ENCODE data around the gene GTF3C4. TPM values are rescaled to one million over a fixed set of nuclear protein-coding genes. Genes with fewer than 3 reads are reported as not detected.

GTF3C4 gene
- total and polyA plus RNA-seq, 2 donors (not counting 1 experiment from before 2014, with no cell fraction given), result 6.8 to 11.4 TPM

GRCh38 chr9:132645306-132645705, 25.0 kb upstream of the GTF3C4 start:
- DNase-seq (ENCODE audit: low read depth in 2 of 2), result no peak
- H3K27me3 ChIP-seq (ENCODE audit: control insufficient read depth, insufficient read depth, low read length), result no peaks in the 10 kb centered on the region
- H3K9me3 ChIP-seq (ENCODE audit: control insufficient read depth, insufficient read depth, low read depth, low read length), result no peaks in the 10 kb centered on the region
- no peak overlapping the region for H3K4me2 ChIP-seq (ENCODE audit: extremely low read depth, insufficient read depth, low read length)
- H2AFZ ChIP-seq (ENCODE audit: low read length), result no peak overlapping the region
- H3K79me2 ChIP-seq (ENCODE audit: control insufficient read depth, insufficient read depth, low read length), result no peaks in the 10 kb centered on the region
- no peaks in the 10 kb centered on the region for H4K20me1 ChIP-seq (ENCODE audit: control insufficient read depth, extremely low read depth, insufficient read depth, low read length)
- TF ChIP-seq EZH2 (IDR thresholded peaks at IDR 0.05; ENCODE audit: low read length, missing control alignments) (no peak), CTCF (conservative IDR thresholded peaks at IDR 0.05 in 1 of 2, IDR thresholded peaks at IDR 0.05 in 1 of 2; ENCODE audit: low read depth in 1 of 2, low read length in 2 of 2) (no peak)
- H3K27ac ChIP-seq (ENCODE audit: insufficient read depth, low read length), result no peak overlapping the region
- H3K4me3 ChIP-seq (replicated peaks in 1 of 4; ENCODE audit: control extremely low read depth in 1 of 4, insufficient read depth in 1 of 4, low read depth in 3 of 4, low read length in 4 of 4), result no peak overlapping the region
- H3K4me1 ChIP-seq (ENCODE audit: control insufficient read depth, extremely low read depth, insufficient read depth, low read length), result peaks cover 12% of the 10 kb centered on the region
- H3K9ac ChIP-seq (ENCODE audit: insufficient read depth, low read length), result no peak overlapping the region
- peaks cover 12% of the 10 kb centered on the region for H3K36me3 ChIP-seq (ENCODE audit: control insufficient read depth, insufficient read depth, low read length)

- no peak overlapping the region for H2AFZ ChIP-seq (ENCODE audit: low read length)
- no peaks in the 10 kb centered on the region for H4K20me1 ChIP-seq (ENCODE audit: control insufficient read depth, extremely low read depth, insufficient read depth, low read length)
- H3K4me1 ChIP-seq (ENCODE audit: control insufficient read depth, extremely low read depth, insufficient read depth, low read length), result peaks cover 12% of the 10 kb centered on the region
- no peak overlapping the region for H3K9ac ChIP-seq (ENCODE audit: insufficient read depth, low read length)
- no peaks in the 10 kb centered on the region for H3K9me3 ChIP-seq (ENCODE audit: control insufficient read depth, insufficient read depth, low read depth, low read length)
- no peak overlapping the region for H3K4me2 ChIP-seq (ENCODE audit: extremely low read depth, insufficient read depth, low read length)
- no peak overlapping the region for H3K4me3 ChIP-seq (replicated peaks in 1 of 4; ENCODE audit: control extremely low read depth in 1 of 4, insufficient read depth in 1 of 4, low read depth in 3 of 4, low read length in 4 of 4)
- no peaks in the 10 kb centered on the region for H3K79me2 ChIP-seq (ENCODE audit: control insufficient read depth, insufficient read depth, low read length)
- TF ChIP-seq CTCF (conservative IDR thresholded peaks at IDR 0.05 in 1 of 2, IDR thresholded peaks at IDR 0.05 in 1 of 2; ENCODE audit: low read depth in 1 of 2, low read length in 2 of 2) (no peak), EZH2 (IDR thresholded peaks at IDR 0.05; ENCODE audit: low read length, missing control alignments) (no peak)
- H3K27me3 ChIP-seq (ENCODE audit: control insufficient read depth, insufficient read depth, low read length), result no peaks in the 10 kb centered on the region
- H3K36me3 ChIP-seq (ENCODE audit: control insufficient read depth, insufficient read depth, low read length), result peaks cover 12% of the 10 kb centered on the region
- no peak for DNase-seq (ENCODE audit: low read depth in 2 of 2)
- H3K27ac ChIP-seq (ENCODE audit: insufficient read depth, low read length), result no peak overlapping the region
Measured at GRCh38 chr9:132645711-132646110, 24.6 kb upstream of the GTF3C4 start.

GRCh38 chr9:132646726-132647125, 23.5 kb upstream of the GTF3C4 start:
- peaks cover 12% of the 10 kb centered on the region for H3K36me3 ChIP-seq (ENCODE audit: control insufficient read depth, insufficient read depth, low read length)
- no peaks in the 10 kb centered on the region for H3K79me2 ChIP-seq (ENCODE audit: control insufficient read depth, insufficient read depth, low read length)
- no peak overlapping the region for H3K4me3 ChIP-seq (replicated peaks in 1 of 4; ENCODE audit: control extremely low read depth in 1 of 4, insufficient read depth in 1 of 4, low read depth in 3 of 4, low read length in 4 of 4)
- no peak overlapping the region for H3K4me2 ChIP-seq (ENCODE audit: extremely low read depth, insufficient read depth, low read length)
- H3K27ac ChIP-seq (ENCODE audit: insufficient read depth, low read length), result peak overlapping the region; percentile 79
- H3K9me3 ChIP-seq (ENCODE audit: control insufficient read depth, insufficient read depth, low read depth, low read length), result no peaks in the 10 kb centered on the region
- H3K4me1 ChIP-seq (ENCODE audit: control insufficient read depth, extremely low read depth, insufficient read depth, low read length), result peaks cover 12% of the 10 kb centered on the region
- H4K20me1 ChIP-seq (ENCODE audit: control insufficient read depth, extremely low read depth, insufficient read depth, low read length), result no peaks in the 10 kb centered on the region
- no peaks in the 10 kb centered on the region for H3K27me3 ChIP-seq (ENCODE audit: control insufficient read depth, insufficient read depth, low read length)
- peak in 1 of 2 donors; percentile 47 for DNase-seq (ENCODE audit: low read depth in 2 of 2)
- TF ChIP-seq EZH2 (IDR thresholded peaks at IDR 0.05; ENCODE audit: low read length, missing control alignments), result no peak
- no peak for TF ChIP-seq CTCF (conservative IDR thresholded peaks at IDR 0.05 in 1 of 2, IDR thresholded peaks at IDR 0.05 in 1 of 2; ENCODE audit: low read depth in 1 of 2, low read length in 2 of 2)
- no peak overlapping the region for H3K9ac ChIP-seq (ENCODE audit: insufficient read depth, low read length)
- no peak overlapping the region for H2AFZ ChIP-seq (ENCODE audit: low read length)
